NCI-H1694 treated with DMSO at 0.1 percent for 48 hours (cell line): ENCODE results near the gene PPT2.

ENCODE experiments used
- DNase-seq: peaks from one replicate; lab custom pipeline; 2025; lab: John Stamatoyannopoulos, UW

The PPT2 gene

GRCh38 chr6:32151863-32152768 is 1.8 kb upstream of the PPT2 start, which contains the start of gene PRRT1:
TSS of gene PRRT1 (minus strand) at chr6:32151939. CDS start at chr6:32151827, 112 bp downstream.
- DNase-seq: no peak

- no peak for DNase-seq
Observed at GRCh38 chr6:32152769-32153563, 975 bp upstream of the PPT2 start.

DNA sequence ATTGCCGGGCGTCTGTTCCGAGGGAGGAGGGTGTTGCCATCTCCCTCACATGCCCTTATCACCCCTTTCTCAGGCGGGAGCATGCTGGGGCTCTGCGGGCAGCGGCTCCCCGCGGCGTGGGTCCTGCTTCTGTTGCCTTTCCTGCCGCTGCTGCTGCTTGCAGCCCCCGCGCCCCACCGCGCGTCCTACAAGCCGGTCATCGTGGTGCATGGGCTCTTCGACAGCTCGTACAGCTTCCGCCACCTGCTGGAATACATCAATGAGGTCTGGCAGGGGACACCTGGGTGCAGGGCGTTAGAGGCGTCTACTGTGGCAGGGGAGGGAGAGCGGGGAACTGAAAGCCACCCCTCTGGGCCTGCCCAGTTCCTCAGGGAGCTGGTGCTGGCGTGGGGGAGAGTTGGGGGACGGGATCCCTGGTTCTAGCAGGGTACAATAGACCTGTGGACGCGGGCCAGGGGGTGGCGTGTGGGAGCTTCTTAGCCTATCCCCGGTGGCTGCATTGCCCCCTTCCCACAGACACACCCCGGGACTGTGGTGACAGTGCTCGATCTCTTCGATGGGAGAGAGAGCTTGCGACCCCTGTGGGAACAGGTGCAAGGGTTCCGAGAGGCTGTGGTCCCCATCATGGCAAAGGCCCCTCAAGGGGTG is 697 bp downstream of the PPT2 start:
- DNase-seq: peak; percentile 15

DNA sequence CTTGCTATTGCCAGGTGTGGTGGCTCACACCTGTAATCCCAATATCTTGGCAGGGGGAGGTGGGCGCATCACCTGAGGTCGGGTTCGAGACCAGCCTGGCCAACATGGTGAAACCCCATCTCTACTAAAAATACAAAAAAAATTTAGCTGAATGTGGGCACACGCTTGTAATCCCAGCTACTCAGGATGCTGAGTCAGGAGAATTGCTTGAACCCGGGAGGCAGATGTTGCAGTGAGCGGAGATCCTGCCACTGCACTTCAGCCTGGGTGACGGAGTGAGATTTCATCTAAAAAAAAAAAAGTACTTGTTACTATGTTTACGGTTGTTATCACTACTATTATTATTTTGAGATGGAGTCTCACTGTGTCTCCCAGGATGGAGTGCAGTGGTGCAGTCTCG is 3.0 kb downstream of the PPT2 start:
- DNase-seq: no peak

GRCh38 chr6:32158052-32158451 is 4.1 kb downstream of the PPT2 start:
- no peak for DNase-seq

- DNase-seq: no peak
Observed at GRCh38 chr6:32163559-32164258, 9.8 kb downstream of the PPT2 start.

DNA sequence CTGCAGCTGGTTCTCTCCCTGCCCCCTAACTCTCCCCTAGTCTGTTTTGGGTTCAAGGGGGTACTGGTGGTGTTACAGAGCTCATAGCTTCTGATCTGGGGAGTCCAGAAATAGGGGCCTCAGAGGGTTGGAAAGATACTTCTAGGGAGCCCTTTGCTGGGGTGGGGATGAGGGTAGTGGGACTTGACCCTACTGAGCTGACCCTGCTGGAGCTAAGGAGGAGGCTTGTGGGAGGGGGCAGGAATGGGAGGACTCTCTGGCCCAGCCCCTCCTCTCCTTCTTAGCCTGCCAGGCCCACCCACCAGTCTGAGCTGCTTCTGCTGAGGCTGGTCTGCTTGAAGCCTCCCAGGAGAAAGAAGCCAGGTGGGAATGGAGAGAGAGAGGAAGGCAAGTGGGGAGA is 10.4 kb downstream of the PPT2 start, which contains the start of gene EGFL8:
Gene EGFL8, plus strand, starts transcription at position 301 of the 400 bp plus-strand sequence. CDS start 1,571 bp downstream, outside the sequence.
- DNase-seq: no peak

GRCh38 chr6:32166411-32167061 is 12.6 kb downstream of the PPT2 start:
- DNase-seq: no peak

DNA sequence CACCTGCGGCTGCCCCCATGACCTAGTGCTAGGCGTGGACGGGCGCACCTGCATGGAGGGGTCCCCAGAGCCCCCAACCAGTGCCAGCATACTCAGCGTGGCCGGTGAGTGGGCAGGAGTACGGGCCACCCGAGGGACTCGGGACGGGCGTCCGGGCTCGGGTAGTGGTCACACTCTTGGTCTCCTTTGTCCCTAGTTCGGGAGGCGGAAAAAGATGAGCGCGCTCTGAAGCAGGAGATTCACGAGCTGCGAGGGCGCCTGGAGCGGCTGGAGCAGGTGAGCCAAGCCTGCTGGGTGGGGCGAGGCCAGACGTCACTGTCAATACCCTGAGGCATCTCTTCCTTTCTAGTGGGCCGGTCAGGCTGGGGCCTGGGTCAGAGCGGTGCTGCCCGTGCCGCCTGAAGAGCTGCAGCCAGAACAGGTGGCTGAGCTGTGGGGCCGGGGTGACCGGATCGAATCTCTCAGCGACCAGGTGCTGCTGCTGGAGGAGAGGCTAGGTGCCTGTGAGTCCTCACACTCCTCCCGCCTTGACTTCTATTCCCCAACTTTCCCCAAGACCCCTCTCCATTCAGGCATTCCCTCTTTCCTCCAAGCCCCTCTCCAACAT is 13.3 kb downstream of the PPT2 start:
- DNase-seq: no peak

GRCh38 chr6:32167761-32168262 is 13.9 kb downstream of the PPT2 start:
- no peak for DNase-seq

DNA sequence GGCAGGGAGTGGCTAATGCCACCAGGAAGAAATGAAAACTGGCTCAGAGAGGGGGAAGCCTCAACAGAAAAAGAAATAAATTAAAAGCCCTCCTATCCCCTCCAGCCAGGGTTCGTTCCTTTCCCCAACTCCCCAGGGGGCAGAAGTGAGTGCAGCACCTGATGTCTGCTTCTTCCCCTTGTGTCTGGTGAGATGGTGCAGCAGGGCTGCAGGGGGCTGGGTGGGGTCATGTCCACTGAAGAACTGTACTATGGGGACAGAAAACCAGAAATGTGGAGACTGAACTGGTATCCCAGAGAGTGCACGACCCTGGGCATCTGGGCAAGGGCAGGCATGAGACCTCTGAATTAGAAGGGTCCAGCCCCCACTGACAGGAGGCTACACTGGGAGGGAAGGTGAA is 14.4 kb downstream of the PPT2 start:
- no peak for DNase-seq

DNA sequence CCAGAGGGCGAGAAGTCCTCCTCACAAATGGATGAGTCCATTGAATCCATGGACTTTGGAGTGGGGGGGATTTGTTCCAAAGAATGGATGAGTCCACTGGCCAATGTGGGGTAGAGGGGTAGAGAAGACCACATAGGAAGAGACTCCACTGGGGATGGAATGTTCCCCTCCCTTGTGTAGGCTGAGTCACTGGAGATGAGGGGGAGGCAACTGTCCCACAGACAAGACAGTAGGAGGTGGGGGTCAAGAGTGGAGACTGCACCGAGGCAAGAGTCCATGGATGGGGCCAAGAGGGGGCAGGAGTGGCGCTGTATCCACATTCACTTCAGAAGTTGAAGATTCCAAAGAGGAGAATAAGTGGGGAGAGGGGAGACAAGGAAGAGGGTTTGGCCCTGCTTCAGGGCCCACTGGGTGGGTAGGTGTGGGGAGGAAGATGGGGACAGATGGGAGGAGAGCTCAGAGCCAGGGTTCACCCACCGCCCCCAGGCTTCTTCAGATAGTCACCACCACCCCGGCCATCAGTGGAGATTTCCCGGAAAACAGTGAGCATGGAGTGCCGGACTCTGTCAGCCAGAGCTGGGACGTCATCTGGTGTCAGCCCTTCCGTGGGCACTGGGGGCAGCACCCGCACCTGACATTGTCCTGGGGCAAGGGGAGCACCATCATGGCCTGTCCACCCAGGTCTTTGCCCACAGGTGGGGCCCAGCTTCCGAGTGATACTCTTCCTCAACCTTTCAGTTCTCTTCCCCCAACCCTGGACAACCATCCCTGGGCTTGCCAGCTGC is 15.1 kb downstream of the PPT2 start:
- DNase-seq: no peak

DNA sequence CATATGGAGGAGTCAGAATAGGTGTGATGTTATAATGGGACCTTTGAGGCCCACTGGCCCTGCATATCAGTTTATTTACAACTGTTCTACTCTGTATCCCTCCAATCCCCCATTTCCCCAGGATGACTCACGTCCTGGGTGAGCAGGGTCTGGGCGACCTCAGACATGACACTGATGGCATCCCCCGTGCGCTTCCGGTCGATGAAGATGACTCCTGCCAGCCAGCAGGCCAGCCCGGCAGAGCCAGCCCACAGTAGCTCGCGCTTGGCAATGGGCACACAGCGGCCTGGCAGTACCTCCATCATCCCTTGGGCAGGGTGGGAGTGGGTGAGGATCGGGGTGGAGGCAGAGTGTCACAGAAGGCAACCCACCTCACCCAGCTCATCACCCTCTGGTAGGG is 16.4 kb downstream of the PPT2 start:
- no peak for DNase-seq

DNA sequence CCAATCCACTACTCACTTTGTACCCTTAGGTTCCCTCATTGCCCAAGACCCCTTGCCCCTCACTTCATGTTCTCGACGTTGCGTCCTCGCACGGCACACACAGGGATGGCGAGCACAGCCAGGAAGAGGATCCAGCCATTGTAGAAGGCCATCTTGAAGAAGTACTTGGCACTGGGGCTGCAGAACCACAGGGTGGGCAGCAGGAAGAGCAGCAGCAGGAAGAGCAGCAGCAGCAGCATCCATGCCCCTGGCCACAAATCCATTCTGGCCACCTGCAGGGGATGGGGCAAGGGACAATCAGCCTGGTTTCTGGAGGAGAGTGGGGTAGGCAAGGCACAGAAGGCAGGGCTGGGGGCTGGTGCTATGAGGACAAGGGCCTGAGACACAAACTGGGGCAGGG is 17.3 kb downstream of the PPT2 start:
- no peak for DNase-seq

DNA sequence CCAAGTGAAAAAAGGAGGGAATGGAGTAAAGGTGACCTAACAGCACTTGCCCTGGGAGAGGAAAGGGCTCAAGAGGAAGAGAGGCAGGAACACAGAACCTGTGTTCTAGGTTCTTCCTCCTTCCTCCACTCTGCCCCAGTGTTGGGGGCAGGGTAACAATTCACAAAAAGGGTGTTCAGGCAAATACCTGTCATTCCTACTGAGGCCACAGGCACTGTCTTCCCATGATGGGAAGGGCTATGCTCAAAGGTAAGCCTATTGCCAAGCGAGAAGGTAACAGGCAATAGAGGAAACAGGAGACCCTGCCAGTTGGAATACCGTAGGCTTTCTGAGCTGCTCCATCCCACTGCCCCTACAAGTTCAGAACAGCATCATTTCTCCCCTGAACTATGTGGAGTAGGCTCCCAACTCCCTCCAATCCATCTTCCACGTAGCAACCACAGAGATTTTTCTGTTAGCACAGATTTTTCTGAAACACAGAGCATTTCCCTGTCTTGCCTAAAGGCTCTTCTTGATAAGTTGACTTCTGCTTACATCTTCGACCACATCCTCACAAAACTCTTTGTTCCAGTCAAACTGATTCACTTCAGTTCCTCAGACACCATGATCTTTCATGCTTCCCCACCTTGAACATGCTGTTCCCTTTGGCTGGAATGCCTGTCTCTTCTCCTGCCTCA is 19.2 kb downstream of the PPT2 start:
- no peak for DNase-seq

- no peak for DNase-seq
Observed at GRCh38 chr6:32174416-32174815, 20.5 kb downstream of the PPT2 start.

GRCh38 chr6:32175322-32175710 is 21.4 kb downstream of the PPT2 start:
- no peak for DNase-seq

GRCh38 chr6:32175711-32176475 is 22.0 kb downstream of the PPT2 start, which contains the start of gene AGPAT1:
TSS of gene AGPAT1 (minus strand) at chr6:32176084. CDS start at chr6:32171496, 4,588 bp downstream.
- DNase-seq: peak; percentile 86
